ENCODE measurements around the gene TRAF3IP3.
"Not testable (repeated sequence)": the region's sequence is repeated elsewhere in the genome, so short reads cannot be mapped to it uniquely, and the experiment has no call there.

The TRAF3IP3 gene

DNA sequence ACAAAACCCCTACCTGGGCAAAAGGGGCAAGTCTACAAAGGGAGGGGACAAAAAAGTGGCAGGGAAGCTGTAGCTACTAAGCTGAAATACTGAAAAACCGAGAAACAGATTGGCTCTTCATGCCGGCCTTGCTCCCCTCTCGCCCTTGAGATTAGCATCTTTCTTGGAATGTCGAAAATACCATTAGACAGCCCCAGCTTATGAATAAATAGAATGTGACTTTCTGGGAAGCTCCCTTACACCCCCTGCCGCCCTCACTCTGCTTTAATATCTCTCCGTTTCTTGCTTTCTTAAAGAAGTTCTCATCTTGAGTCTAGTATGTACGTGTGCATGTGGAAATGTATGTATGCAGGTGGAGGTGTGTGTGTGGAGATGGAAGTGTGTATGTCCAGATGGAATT lies 14.1 kb downstream of the TRAF3IP3 start:
- no peak for FAIRE-seq

GRCh38 chr1:209770636-209771415 lies 15.0 kb downstream of the TRAF3IP3 start:
- FAIRE-seq, result no peak

GRCh38 chr1:209772126-209772525 lies 16.3 kb downstream of the TRAF3IP3 start:
- no peak for FAIRE-seq

DNA sequence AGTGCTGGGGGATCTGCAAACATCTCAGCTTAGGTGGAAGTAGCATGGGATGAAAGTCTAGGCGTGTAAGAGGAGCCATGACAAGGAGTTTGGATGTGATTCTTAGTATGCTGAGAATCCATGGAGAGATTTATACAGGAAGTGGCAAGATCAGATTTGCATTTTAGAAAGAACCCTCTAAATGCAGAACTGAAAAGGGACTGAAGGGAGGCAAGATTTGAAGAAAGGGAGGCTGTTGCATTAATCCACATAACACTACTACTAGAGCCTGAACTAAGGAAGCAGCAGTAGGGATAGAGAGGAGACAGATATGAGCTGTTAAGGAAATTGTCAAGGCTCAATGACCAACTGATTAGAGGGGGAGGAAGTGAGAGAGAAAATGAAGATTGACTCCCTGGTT lies 18.7 kb downstream of the TRAF3IP3 start:
- FAIRE-seq, result no peak

GRCh38 chr1:209775678-209776077 lies 19.8 kb downstream of the TRAF3IP3 start:
- FAIRE-seq, result no peak

GRCh38 chr1:209777587-209777986 lies 21.7 kb downstream of the TRAF3IP3 start:
- no peak for FAIRE-seq

DNA sequence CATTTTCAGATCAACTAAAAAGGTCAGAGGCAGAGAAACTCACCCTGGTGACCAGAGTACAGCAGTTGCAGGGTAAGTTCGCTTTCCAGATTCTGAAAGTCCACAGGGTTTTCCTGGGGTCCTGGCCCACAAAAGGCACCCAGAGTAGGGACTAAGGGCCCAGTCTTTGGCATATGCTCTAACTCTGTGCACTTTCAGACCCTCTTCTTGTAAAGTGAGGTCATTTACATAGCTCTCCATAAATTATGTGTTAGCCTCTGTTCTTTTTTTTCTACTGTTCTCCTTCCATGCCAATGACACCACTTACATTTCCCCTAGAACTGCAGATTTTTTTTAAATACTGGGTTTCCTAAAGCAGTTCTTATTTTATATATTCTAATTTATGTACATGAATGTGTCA lies 22.2 kb downstream of the TRAF3IP3 start:
- no peak for FAIRE-seq

DNA sequence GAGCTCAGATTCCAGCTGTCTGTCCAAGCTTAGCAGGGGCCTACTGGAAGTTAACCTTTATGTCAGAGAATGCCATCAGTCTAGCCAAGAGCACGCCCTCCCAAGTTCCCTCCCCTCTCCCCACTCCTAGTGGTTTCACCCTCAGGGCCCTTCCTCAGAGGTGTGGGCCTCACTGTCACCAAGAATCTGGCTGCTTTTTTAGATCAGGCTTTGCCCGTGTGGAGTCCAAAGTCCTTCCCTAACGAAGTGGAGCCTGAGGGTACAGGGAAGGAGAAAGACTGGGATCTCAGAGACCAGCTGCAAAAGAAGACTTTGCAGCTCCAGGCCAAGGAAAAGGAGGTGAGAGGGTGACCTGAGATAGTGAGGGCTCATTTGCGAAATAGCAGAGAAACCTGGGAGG lies 24.4 kb downstream of the TRAF3IP3 start:
- no peak for FAIRE-seq

- FAIRE-seq, result no peak
These were observed 27.5 kb downstream of the TRAF3IP3 start for GRCh38 chr1:209783386-209783785.

DNA sequence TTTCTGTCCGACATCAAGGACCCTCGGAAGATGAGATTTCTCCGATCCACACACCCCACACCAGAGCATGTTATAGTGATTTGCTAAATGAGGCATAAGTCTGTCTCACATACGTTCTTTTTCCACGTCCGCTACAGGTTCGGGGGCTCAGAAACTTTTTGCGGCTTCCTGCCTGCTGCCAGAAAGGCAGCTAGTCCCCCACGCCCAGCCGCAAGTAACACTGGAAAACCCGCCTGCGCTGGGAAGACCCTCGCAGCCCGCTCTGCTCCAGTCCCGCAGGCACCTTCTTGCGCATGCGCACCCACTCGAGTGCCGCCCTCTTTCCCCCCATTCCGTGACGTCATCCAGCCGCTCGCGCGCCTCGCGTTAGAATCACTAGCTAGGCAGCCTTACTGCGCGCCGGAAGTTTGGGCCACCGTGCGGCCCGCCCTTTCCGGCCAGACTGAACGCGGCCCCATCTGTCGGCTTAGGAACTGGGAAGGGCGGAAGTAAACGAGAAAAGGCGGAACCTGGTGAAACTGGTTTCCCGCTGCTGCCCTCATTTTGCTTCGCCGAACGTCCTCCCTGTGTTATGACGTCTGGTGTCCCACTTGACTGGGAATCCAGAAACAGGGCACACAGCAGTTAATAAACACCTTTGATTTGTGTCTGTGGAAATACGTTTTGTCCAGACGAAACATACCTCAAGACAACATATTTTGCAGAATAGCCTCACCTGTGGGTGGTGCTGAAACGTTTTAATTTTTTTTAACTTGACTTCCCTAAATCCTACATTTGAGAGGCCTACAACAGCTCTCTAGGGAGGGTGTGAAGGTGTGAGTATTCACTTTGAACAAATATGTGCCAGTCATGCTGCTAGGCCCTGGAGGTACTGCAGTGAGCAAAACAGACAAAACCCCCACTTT lies 28.7 kb downstream of the TRAF3IP3 start, which contains the start of gene C1orf74:
Gene C1orf74 (minus strand): TSS at position 295 of the 905 bp plus-strand sequence. CDS start 925 bp downstream, outside the sequence.
- FAIRE-seq, result peak; percentile 97

- no peak for FAIRE-seq
These were observed 29.7 kb downstream of the TRAF3IP3 start for GRCh38 chr1:209785592-209785991.

DNA sequence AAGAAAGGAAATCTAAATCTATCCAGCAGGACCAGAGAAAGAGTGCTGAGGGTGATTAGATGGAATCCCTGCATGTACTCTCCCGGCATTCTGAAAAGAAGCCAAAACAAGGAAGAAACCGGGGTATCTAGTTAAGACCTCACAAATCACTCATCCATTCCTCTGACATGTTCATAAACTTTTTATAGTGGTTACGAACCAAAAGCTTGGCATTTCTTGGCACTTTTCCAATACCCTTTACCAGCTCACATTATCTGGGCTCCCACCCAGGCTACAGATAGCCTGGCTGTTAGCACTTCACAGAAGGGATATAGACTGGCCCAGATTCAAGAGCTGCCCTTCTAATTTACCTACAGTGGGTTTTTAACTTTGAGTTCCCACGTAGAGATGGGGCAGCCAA lies 30.3 kb downstream of the TRAF3IP3 start:
- no peak for FAIRE-seq

GRCh38 chr1:209787551-209787950 lies 31.7 kb downstream of the TRAF3IP3 start:
- no peak for FAIRE-seq

GRCh38 chr1:209789245-209789644 lies 33.4 kb downstream of the TRAF3IP3 start:
- no peak for FAIRE-seq

GRCh38 chr1:209790286-209791193 lies 34.7 kb downstream of the TRAF3IP3 start:
- FAIRE-seq, result no peak

DNA sequence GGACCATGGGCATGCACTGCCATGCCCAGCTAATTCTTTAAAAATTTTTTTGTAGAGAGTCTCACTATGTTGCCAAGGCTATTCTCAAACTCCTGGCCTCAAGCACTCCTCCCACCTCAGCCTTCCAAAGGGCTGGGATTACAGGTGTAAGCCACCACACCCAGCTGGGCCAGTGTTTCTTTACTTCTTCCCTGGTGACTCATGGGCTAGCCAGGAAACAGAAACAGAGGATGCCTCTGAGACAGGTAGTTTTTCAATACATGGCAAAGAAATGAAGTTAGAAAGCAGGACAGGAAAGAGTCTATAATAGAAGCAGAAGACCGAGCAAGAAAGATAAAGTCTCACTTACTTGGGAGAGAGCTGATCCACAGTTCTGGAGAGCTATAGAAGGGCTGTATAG lies 36.1 kb downstream of the TRAF3IP3 start:
- FAIRE-seq, result no peak

DNA sequence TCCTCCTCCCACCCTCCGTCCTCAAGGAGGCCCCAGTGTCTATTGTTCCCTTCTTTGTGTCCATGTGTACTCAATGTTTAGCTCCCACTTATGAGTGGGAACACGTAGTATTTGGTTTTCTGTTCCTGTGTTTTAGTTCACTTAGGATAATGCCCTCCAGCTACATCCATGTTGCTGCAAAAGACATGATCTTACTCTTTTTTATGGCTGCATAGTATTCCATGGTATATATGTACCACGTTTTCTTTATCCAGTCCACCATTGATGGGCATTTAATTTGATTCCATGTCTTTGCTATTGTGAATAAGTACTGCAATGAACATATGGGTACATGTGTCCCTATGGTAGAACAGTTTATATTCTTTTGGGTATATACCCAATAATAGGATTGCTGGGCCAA lies 37.9 kb downstream of the TRAF3IP3 start:
- not testable (repeated sequence) for FAIRE-seq

GRCh38 chr1:209797978-209798639 lies 42.3 kb downstream of the TRAF3IP3 start:
- FAIRE-seq, result no peak

- FAIRE-seq, result no peak
These were observed 45.4 kb downstream of the TRAF3IP3 start for GRCh38 chr1:209800984-209801834.

DNA sequence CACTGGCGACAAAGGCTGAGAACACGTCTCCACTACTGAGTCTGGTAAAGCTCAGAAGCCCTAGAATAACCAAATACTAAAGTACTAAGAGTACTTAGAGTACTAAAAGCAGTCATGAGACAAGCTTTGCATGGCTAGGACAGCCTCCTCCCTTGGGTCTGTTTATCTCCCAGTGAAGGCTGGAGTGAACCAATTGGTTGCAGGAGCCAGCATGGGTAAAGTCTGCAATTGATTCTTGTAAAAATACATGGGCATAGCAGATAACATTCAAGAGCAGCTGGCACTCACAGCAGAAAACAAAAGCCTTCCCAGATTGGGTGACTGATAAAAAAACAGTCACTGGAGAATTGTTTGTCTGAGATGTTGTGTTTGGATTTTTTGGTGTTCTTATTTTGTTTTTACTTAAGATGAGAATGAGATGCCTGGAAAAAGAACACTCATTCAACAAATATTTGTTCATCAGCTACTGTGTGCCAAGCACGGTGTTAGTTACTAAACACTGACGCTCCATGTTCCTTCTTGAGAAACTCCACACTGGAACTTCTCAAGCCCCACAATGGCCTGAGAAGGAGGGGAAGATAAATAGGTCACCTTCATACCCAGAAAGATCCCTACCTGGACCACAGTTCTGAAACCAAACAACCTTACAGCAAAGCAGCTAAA lies 46.4 kb downstream of the TRAF3IP3 start:
- no peak for FAIRE-seq

GRCh38 chr1:209802780-209803152 lies 46.9 kb downstream of the TRAF3IP3 start:
- no peak for FAIRE-seq

Measured in TTC549 (cell line).